GM04504 (cell line): ENCODE data around the gene ZCCHC24.

ENCODE experiments used
- DNase-seq: peaks from one replicate; pipeline ENCODE4 v3.0.0-alpha.2; 2012; ENCODE audit warnings: low read depth

The ZCCHC24 gene

GRCh38 chr10:79411546-79412495 is 33.6 kb downstream of the ZCCHC24 start:
- no peak for DNase-seq

GRCh38 chr10:79410315-79411094 is 34.9 kb downstream of the ZCCHC24 start:
- no peak for DNase-seq

GRCh38 chr10:79409726-79410085 is 35.7 kb downstream of the ZCCHC24 start:
- DNase-seq = no peak

- no peak for DNase-seq
These were observed 36.2 kb downstream of the ZCCHC24 start for GRCh38 chr10:79409038-79409725.

- DNase-seq = peak; percentile 79
These were observed 37.3 kb downstream of the ZCCHC24 start for GRCh38 chr10:79407811-79408795.

- DNase-seq = no peak
These were observed 38.0 kb downstream of the ZCCHC24 start for GRCh38 chr10:79407423-79407796.

GRCh38 chr10:79406683-79407422 is 38.6 kb downstream of the ZCCHC24 start:
- DNase-seq = no peak

GRCh38 chr10:79405995-79406515 is 39.4 kb downstream of the ZCCHC24 start:
- DNase-seq = no peak

- DNase-seq = no peak
These were observed 40.0 kb downstream of the ZCCHC24 start for GRCh38 chr10:79405221-79405994.

GRCh38 chr10:79404690-79405131 is 40.7 kb downstream of the ZCCHC24 start:
- DNase-seq = no peak

GRCh38 chr10:79404231-79404609 is 41.2 kb downstream of the ZCCHC24 start:
- peak; percentile 81 for DNase-seq

- no peak for DNase-seq
These were observed 41.8 kb downstream of the ZCCHC24 start for GRCh38 chr10:79403441-79404230.

- no peak for DNase-seq
These were observed 42.5 kb downstream of the ZCCHC24 start for GRCh38 chr10:79402951-79403350.

- DNase-seq = no peak
These were observed 42.8 kb downstream of the ZCCHC24 start for GRCh38 chr10:79402625-79402946.

GRCh38 chr10:79401015-79401921 is 44.2 kb downstream of the ZCCHC24 start:
- peak; percentile 79 for DNase-seq

GRCh38 chr10:79400146-79401004 is 45.0 kb downstream of the ZCCHC24 start:
- no peak for DNase-seq
